ENCODE results near the gene IL2RA. TPM values are rescaled to one million over a fixed set of nuclear protein-coding genes. Genes with fewer than 3 reads are reported as not detected.
A peak's percentile ranks its signal among the peaks of the same experiment; 100 is the strongest.

IL2RA gene
- polyA plus RNA-seq, 3 donors = 0.06 TPM; not detected in 2

- H4K20me1 ChIP-seq (ENCODE audit: insufficient read depth, low read length) = peaks cover 45% of the 10 kb centered on the region
- Mint-ChIP-seq H3K27me3 (ENCODE audit: low read depth in 3 of 3) (peaks cover 0 to 6% (median 3%) of the 10 kb centered on the region in 3 donors), H3K27ac (peak within 1 kb of the TSS; percentile 81 to 96 (median 89)), H3K4me3 (peak within 1 kb of the TSS; percentile 96 to 98), H3K9me3 (peaks cover 0 to 4% (median 0%) of the 10 kb centered on the region in 7 donors), H3K4me1 (peaks cover 51% of the 10 kb centered on the region), H3K36me3 (peaks cover 0 to 2% of the 10 kb centered on the region in 2 donors)
- H3K27ac ChIP-seq (ENCODE audit: low read depth in 1 of 2, low read length in 2 of 2) = peak within 1 kb of the TSS; percentile 27 to 80
- TF ChIP-seq CTCF (IDR thresholded peaks at IDR 0.05) = peak; percentile 100
- peak within 1 kb of the TSS; percentile 65 for H2AFZ ChIP-seq (ENCODE audit: insufficient read depth, low read depth, low read length, poor library complexity, severe bottlenecking)
- peak within 1 kb of the TSS; percentile 94 for H3K9ac ChIP-seq (ENCODE audit: insufficient read depth, low read length, poor library complexity, severe bottlenecking)
- under 1% methylated on average over 76 of the region's 77 CpGs for WGBS (ENCODE audit: insufficient coverage)
- H3K27me3 ChIP-seq (ENCODE audit: control insufficient read depth in 2 of 2, insufficient read depth in 2 of 2, low read length in 2 of 2) = no peaks in the 10 kb centered on the region
- peaks cover 54 to 58% of the 10 kb centered on the region in 2 donors for H3K4me1 ChIP-seq (ENCODE audit: control insufficient read depth in 1 of 2, insufficient read depth in 2 of 2, low read length in 2 of 2)
- H3K79me2 ChIP-seq (ENCODE audit: insufficient read depth, low read length) = peaks cover 50% of the 10 kb centered on the region
- H3K4me3 ChIP-seq (replicated peaks in 1 of 3; ENCODE audit: low read depth in 2 of 3, low read length in 3 of 3) = peak within 1 kb of the TSS; percentile 58 to 97 (median 69)
- no peaks in the 10 kb centered on the region for H3K36me3 ChIP-seq (replicated peaks in 1 of 2; ENCODE audit: control insufficient read depth in 1 of 2, insufficient read depth in 2 of 2, low read length in 2 of 2)
- intact Hi-C loops (cut with micrococcal nuclease) = no loop called here
- no peaks in the 10 kb centered on the region for H3K9me3 ChIP-seq (replicated peaks in 1 of 2; ENCODE audit: control insufficient read depth in 1 of 2, insufficient read depth in 1 of 2, low read length in 2 of 2)
- H3K4me2 ChIP-seq (replicated peaks; ENCODE audit: extremely low read depth, low read length, poor library complexity, severe bottlenecking) = peak within 1 kb of the TSS; percentile 98
- peak; percentile 95 to 97 (median 96) for DNase-seq
Observed at GRCh38 chr10:6088721-6089333, 26.7 kb upstream of the IL2RA start, which contains the start of gene RBM17. TSS of gene RBM17 (plus strand) at chr10:6089034. CDS start at chr10:6097066, 8,032 bp downstream.

- peaks cover 0 to 4% (median 0%) of the 10 kb centered on the region in 7 donors for H3K9me3 Mint-ChIP-seq
- H3K4me3 Mint-ChIP-seq = peak overlapping the region; percentile 72 to 91
- Histone ChIP-seq H4K20me1 (ENCODE audit: insufficient read depth, low read length) (peaks cover 23% of the 10 kb centered on the region), H3K4me1 (ENCODE audit: control insufficient read depth in 1 of 2, insufficient read depth in 2 of 2, low read length in 2 of 2) (peaks cover 34 to 40% of the 10 kb centered on the region in 2 donors), H3K4me2 (replicated peaks; ENCODE audit: extremely low read depth, low read length, poor library complexity, severe bottlenecking) (peak overlapping the region; percentile 68), H3K9me3 (replicated peaks in 1 of 2; ENCODE audit: control insufficient read depth in 1 of 2, insufficient read depth in 1 of 2, low read length in 2 of 2) (no peaks in the 10 kb centered on the region), H2AFZ (ENCODE audit: insufficient read depth, low read depth, low read length, poor library complexity, severe bottlenecking) (peak overlapping the region; percentile 70), H3K27me3 (ENCODE audit: control insufficient read depth in 2 of 2, insufficient read depth in 2 of 2, low read length in 2 of 2) (no peaks in the 10 kb centered on the region), H3K4me3 (replicated peaks in 1 of 3; ENCODE audit: low read depth in 2 of 3, low read length in 3 of 3) (peak overlapping the region in 1 of 3 experiments; percentile 54), H3K79me2 (ENCODE audit: insufficient read depth, low read length) (peaks cover 27% of the 10 kb centered on the region), H3K36me3 (replicated peaks in 1 of 2; ENCODE audit: control insufficient read depth in 1 of 2, insufficient read depth in 2 of 2, low read length in 2 of 2) (no peaks in the 10 kb centered on the region), H3K27ac (ENCODE audit: low read depth in 1 of 2, low read length in 2 of 2) (no peak overlapping the region), H3K9ac (ENCODE audit: insufficient read depth, low read length, poor library complexity, severe bottlenecking) (no peak overlapping the region)
- WGBS (ENCODE audit: insufficient coverage) = 4% methylated on average over 15 of the region's 19 CpGs
- peaks cover 0 to 8% (median 6%) of the 10 kb centered on the region in 3 donors for H3K27me3 Mint-ChIP-seq (ENCODE audit: low read depth in 3 of 3)
- peak; percentile 96 for TF ChIP-seq CTCF (IDR thresholded peaks at IDR 0.05)
- intact Hi-C loops (cut with micrococcal nuclease) = no loop called here
- H3K36me3 Mint-ChIP-seq = peaks cover 0 to 2% of the 10 kb centered on the region in 2 donors
- peak overlapping the region in 5 of 7 donors; percentile 49 to 85 (median 55) for H3K27ac Mint-ChIP-seq
- peaks cover 32% of the 10 kb centered on the region for H3K4me1 Mint-ChIP-seq
- DNase-seq = peak; percentile 76 to 86 (median 84)
Observed at GRCh38 chr10:6086375-6087233, 24.4 kb upstream of the IL2RA start.
